Measurements from ENCODE around the gene AP4S1.

Gene AP4S1

GRCh38 chr14:31122921-31123320, 97.5 kb downstream of the AP4S1 start:
- no peak for TF ChIP-seq CTCF (conservative IDR thresholded peaks at IDR 0.05; ENCODE audit: low read length)
- no peak overlapping the region for H3K4me3 ChIP-seq (ENCODE audit: low read length)
- DNase-seq (ENCODE audit: low read depth), result no peak

GRCh38 chr14:31124197-31124596, 98.7 kb downstream of the AP4S1 start:
- no peak for TF ChIP-seq CTCF (conservative IDR thresholded peaks at IDR 0.05; ENCODE audit: low read length)
- DNase-seq (ENCODE audit: low read depth), result no peak

GRCh38 chr14:31125231-31125630, 99.8 kb downstream of the AP4S1 start:
- H3K4me3 ChIP-seq (ENCODE audit: low read length), result no peak overlapping the region
- no peak for TF ChIP-seq CTCF (conservative IDR thresholded peaks at IDR 0.05; ENCODE audit: low read length)

More at GRCh38 chr14:31124197-31124596, 98.7 kb downstream of the AP4S1 start:
- H3K4me3 ChIP-seq (ENCODE audit: low read length), result no peak overlapping the region

GRCh38 chr14:31126680-31127079, 101.2 kb downstream of the AP4S1 start:
- TF ChIP-seq CTCF (conservative IDR thresholded peaks at IDR 0.05; ENCODE audit: low read length), result no peak
- no peak overlapping the region for H3K4me3 ChIP-seq (ENCODE audit: low read length)

More at GRCh38 chr14:31125231-31125630, 99.8 kb downstream of the AP4S1 start:
- no peak for DNase-seq (ENCODE audit: low read depth)

GRCh38 chr14:31127690-31128089, 102.2 kb downstream of the AP4S1 start:
- H3K4me3 ChIP-seq (ENCODE audit: low read length), result no peak overlapping the region
- DNase-seq (ENCODE audit: low read depth), result no peak
- no peak for TF ChIP-seq CTCF (conservative IDR thresholded peaks at IDR 0.05; ENCODE audit: low read length)

More at GRCh38 chr14:31126680-31127079, 101.2 kb downstream of the AP4S1 start:
- DNase-seq (ENCODE audit: low read depth), result no peak

- no peak overlapping the region for H3K4me3 ChIP-seq (ENCODE audit: low read length)
- no peak for TF ChIP-seq CTCF (conservative IDR thresholded peaks at IDR 0.05; ENCODE audit: low read length)
- no peak for DNase-seq (ENCODE audit: low read depth)
Observed at GRCh38 chr14:31128601-31129526, 103.4 kb downstream of the AP4S1 start.

GRCh38 chr14:31133133-31133532, 107.7 kb downstream of the AP4S1 start:
- DNase-seq (ENCODE audit: low read depth), result no peak
- TF ChIP-seq CTCF (conservative IDR thresholded peaks at IDR 0.05; ENCODE audit: low read length), result no peak
- H3K4me3 ChIP-seq (ENCODE audit: low read length), result no peak overlapping the region
